HG03460 (cell line): ENCODE measurements around the gene CALB2.
"Not testable (repeated sequence)": the region's sequence is repeated elsewhere in the genome, so short reads cannot be mapped to it uniquely, and the experiment has no call there.

ENCODE experiments used
- ATAC-seq: cut with Tn5 transposase; IDR thresholded peaks from one replicate; pipeline ENCODE4 v1.9.1; 2021; ENCODE audit not compliant: unreplicated experiment

The CALB2 gene

DNA sequence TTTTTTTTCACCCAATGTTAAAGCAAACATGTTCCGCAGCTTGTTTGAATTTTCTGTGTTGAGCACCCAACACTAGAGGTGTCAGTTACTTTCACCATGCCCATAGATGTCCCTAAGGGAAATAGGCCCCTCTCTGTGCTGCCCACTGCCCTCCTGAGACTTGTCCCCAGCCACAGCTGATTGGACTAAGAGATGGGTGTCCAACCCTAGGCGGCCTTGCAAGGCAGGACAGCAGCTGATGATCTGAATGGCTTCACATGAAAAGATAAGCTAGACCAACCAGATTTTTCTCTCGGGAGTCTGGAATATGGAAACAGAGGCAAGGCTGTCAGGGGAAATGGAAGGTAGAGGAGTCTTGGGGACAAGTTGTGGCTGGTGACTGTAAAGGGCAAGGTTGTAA lies 6.1 kb upstream of the CALB2 start:
- ATAC-seq, result no peak

DNA sequence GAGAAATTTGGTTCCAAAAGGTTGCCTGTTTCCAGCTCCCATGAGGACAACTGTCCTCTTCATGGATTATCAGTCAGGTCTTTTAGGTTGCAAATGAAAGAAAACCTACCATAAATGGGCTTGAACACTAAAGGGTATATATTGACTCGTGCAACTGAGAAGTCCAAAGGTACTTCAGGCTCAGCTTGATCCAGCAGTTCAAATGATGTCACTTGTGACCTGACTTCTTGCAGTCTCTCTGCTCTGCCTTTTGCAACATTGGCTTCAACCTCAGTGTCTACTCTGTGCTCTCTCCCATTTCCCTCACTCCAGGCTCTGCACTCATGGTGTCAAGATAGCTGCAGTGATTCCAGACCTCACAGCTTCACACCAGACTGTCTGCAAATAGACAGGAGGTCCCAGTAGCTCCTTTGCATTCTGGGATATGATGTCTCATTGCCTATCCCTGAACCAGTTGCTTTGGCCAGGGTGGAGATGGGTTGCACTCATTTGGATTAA lies 5.5 kb upstream of the CALB2 start:
- ATAC-seq, result no peak

DNA sequence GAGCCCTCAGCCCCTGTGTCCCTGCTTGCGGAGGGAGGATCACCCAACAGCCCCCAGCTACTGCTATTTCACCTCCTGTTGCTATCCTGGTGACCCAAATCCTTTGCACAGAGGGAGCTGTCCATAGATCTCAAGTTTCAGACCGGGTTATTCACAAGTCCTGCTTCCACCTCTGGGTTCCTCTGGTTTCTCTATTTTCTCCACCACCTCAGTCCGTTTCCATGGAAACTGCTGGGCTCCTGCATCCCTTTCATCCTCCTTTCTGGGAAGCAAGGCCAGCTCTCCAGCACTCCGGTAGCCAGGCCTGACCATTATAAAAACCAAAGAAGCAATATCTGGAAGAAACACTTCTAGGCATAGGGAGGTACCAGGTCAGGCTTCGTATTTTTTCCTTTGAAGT lies 4.8 kb upstream of the CALB2 start:
- no peak for ATAC-seq

DNA sequence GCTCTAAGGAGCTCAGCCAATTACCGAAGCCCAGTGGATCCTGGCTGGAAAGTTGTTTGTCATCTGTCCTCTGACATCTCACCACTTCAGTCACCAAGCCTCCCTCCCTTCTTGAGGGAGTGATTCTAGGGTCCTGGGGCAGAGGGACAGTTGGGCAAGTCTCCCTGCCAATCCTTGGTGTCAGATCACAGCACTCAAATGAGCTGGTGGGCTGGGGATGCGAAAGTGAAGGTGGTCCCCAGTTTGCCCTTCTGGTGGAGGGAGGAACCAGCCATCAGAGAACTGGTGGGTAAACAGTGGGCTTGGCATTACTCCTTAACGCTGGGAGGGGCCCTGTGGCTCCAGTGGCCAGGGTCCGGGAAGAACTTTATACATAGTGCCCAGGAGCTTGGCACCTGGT lies 4.4 kb upstream of the CALB2 start:
- ATAC-seq, result no peak

DNA sequence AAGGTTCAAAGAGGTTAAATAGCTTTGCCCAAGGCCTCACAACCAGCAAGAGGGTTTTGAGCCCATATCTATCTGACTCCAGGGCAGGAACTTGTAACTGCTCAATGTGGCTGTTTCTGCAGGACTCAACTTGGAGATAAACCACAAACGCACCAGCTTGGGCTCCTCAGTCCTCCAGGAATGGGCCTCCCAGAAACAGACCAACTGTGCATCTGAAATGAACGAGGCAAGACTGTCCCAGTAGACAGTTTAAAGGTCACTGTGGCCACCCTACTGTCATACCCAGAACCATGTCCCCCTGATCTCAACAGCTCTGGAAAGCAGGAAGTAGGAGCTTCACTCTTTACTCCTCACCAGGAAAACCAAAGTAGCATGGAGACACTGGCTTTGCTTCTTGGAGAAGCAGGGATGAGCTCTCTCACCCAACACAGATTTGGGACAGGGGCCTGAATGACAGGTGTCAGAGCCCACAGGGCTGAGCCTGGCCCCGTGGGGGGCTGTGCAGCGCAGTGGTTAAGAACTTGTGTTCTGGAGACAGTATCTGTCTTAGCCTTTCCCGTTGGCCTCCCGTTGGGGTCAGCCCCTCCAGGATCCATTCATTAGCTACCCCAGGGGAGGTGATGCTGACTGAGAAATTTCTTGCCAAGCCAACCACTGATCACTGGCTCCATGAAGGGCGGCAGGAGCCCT lies 2.3 kb upstream of the CALB2 start:
- ATAC-seq, result no peak

DNA sequence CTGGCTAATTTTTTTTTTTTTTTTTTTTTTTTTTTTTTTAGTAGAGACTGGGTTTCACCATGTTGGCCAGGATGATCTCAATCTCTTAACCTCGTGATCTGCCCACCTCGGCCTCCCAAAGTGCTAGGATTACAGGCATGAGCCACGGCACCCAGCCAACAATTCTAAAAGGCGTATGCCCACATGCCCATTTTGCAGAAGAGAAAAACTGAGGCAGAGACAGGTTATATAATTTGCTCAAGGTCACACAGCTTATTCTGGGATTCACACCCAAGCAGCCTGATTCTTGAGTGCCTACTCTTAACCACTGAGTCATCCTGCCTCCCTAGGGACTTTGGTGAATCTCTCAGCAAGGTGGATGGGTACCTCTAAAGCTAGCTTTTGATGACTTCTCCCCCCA lies 1.6 kb upstream of the CALB2 start:
- not testable (repeated sequence) for ATAC-seq

DNA sequence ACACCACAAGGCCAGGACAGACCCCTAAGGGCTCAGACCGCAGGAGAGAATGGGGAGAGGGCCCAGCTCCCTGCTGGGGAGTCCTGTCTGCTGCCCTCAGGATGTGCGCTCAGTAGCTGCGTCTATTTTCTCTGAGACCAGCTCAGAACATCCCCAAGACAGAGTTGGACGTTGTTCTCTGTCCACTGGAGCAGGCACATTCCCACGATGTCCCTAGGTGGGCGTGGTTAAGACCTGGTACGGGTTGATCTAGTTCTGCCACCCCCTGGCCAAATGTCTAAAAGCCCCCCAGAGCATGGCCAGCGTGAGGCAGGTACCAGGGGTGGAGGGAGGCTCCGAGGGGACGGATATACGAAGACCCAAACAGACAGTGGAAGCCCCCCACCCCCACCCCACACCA lies 842 bp upstream of the CALB2 start:
- no peak for ATAC-seq

DNA sequence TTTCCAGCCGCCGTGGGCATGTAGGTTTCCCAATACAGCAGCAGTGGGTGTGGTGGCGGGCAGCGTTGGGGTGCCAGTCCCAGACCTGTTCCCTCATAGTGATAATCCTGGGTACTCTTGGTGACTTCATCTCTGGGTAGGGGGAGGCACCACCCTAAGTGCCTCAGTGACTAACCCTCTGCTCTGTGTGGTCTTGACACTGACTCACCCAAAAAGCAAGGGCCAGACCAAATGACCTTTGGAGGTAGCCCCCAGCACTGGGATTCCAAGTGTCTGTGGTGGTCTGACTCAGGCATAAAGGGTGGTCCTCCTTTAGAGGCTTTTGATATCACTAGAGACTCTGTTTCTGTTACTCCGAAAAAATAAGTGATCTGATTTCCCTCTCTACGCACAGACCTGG lies 908 bp downstream of the CALB2 start:
- no peak for ATAC-seq

DNA sequence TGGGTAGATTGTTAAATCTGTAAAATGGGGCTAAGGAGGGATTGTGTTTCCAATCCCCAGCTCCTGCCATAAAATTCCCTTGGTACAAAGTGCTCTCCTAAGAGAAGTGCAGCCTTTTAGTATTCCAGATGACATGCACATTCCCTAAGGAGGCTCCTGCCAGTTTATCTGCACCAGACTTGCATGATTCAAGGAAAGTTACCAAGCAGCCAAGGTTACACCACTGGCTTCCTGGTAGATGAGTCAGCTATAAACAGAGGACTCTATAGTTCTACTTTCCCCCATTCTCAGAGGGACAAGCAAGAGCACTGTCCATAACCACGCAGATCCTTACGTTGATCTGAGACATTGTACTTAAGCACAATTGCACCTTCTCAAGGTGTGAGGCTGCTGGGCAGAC lies 1.9 kb downstream of the CALB2 start:
- ATAC-seq, result no peak

DNA sequence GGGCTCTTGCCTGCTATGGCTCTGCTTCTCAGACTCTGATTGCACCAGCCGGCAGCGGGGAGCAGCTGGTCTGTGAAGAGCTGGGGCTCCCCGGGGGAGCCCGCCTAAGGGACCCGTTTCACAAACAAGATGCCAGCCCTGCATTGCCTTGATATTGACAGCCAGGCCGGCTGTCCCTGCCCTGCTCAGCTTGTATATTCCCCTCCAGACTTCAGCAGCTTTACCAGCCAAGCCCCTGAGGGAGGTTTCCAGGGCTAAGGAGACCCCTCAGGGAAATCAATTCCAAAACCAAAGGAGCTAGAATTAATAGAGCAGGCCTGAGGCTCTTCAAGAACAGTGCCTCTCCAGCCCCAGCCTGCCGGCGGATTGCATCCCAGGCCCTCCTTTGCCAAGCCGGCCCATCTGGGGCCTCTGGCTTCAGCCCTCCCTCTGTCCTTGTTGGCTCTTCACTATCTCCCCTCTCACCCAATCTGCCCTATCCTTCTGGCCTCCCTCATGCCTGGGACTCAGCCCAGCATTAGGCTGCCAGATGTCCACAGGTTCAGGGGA lies 5.7 kb downstream of the CALB2 start:
- no peak for ATAC-seq

DNA sequence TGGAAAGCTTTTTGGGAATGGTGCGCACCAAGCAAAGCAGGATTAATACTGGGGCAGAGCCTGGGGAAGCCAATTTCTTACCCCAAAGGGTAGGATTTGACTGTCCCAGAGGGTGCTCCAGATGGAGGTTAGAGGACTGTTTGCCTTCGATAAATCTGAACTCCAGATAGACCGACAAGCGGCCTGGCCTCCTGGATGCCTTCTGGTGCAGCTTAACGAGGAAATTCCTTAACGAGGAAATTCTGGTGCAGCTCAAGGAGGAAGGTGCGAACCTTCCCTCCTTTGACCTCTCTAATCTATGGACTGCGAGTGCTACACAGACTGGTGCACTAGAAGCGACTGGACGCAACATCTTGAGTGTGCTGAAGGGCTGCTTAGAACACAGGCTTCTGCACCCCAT lies 6.5 kb downstream of the CALB2 start:
- ATAC-seq, result no peak

DNA sequence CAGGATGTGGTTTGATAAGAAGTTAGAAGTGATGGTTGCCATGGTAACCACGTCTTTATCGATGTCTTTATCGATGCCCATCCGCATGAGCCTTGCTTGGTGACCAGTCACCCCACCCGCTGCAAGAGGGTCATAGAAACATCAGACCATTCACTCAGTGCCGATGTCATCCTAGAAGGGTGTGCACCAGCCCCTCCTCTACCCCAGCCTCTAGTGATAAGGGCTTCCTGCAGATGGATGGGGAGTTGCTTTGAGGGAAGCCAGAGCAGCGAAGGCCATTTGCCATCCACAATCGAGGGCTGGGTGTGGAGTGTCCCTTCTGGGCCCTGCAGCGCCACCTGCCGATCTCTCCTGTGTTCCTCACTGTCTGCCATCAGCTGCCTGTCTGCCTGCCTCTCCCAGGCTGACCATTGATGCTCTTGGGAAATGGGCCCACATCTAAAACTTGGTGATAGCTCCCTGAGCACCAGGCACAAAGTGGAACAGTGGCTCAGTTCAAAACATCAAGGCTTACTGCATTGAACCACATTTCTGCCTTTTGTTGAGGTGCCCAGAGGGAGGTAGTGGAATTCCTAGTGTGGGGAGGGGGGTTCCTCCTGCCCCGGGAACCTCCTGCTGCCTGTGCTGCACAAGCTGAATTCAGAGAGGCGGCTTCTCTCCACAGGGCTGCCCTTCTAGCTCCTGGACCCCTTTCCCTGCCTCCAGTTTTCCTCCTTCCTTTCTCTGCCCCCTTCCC lies 8.9 kb downstream of the CALB2 start:
- ATAC-seq, result no peak

DNA sequence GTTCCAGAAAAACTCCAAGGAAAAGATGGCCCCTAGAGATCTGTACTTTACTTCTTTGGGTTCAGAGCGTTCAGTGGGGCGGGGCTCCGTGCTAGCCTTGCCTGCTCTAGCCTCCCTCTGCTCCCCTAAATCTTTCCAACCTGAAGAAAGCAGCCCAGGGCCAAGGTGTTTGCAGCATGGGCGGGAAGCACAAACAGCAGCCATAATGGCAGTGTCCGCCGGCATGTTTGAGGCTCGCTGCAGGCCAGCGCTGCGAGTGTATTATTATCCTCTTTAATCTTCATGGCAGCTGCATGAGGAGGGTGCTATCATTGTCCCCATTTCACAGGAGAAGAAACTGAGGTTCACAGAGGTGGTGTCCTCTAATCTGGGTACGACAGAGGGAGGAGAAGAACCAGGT lies 10.4 kb downstream of the CALB2 start:
- no peak for ATAC-seq

DNA sequence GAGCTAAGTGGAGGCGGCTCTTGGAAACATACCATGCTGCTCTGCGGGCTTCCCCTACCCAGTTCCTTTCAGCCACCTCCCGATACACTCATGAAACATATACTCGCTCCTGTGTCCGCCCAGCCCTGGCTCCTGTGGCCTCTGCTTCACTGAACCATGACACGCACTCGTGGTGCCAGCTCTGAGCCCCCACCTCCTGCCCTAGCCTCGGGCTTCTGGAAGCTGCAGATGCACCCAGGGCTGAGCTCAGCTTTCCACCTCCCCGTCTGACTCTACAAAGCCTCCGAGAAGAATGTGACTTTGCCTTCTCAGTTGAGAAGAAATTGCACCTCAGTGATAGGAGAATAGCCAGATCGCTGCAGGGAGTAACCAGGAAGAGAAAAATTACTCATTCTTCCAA lies 11.0 kb downstream of the CALB2 start:
- ATAC-seq, result no peak

DNA sequence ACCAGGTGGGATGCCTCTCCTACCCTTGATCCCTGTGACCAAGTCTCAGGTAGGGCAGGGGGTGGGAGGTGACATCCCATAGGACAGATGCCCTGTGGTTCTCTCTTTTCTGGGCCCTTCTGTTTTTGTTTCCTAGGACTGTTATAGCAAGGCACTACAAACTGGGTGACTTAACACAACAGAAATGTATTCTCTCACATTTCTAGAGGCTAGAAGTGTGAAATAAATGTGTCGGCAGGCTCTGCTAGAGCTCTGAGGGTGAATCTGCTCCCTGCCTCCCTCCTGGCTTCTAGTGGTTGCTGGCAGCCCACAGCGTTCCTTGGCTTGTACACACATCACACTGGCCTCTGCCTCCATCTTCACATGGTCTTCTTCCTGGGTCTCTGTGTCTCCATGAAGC lies 12.7 kb downstream of the CALB2 start:
- ATAC-seq, result no peak

DNA sequence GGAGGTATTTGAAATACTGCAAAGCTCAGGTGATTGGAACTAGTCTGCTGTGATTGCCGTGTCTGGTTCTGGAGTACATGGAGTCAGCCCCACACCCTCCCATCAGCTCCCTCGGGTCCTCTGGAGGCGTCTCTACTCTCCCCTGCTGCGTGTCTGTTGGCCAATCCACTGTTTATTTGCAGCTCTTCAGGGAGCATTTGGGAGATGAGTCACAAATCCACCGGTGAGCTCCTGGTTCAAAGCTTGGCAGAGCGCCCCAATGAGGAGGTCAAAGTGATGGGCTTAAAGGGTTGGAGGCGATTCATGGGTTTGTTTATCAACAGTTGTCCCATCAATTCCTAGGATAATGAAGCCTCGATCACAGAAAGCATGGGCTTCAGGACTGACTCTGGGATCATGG lies 14.6 kb downstream of the CALB2 start:
- ATAC-seq, result no peak

DNA sequence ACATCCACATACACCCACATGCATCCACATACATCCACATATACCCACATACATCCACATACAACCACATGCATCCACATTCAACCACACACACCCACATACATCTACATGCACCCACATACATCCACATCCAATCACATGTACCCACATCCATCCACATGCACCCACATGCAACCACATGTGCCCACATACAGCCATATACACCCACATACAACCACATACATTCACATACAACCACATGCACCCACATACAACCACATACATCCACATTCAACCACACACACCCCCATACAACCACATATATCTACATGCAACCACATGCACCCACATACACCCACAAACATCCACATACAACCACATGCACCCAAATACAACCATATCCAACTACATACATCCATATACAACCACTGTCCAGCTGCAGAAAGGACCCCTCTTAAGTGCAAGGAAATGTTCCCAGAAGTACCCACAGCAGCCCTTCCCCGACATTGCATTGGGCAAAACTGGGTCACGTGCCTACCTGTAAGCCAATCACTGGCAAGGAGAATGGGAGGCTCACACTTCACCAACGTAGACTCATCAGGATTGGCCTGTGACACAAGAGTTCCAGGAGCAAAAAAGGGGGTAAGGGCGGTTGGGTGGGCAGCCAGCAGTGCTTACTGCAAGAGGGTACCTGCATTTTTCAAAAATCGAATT lies 18.1 kb downstream of the CALB2 start:
- ATAC-seq, result no peak

DNA sequence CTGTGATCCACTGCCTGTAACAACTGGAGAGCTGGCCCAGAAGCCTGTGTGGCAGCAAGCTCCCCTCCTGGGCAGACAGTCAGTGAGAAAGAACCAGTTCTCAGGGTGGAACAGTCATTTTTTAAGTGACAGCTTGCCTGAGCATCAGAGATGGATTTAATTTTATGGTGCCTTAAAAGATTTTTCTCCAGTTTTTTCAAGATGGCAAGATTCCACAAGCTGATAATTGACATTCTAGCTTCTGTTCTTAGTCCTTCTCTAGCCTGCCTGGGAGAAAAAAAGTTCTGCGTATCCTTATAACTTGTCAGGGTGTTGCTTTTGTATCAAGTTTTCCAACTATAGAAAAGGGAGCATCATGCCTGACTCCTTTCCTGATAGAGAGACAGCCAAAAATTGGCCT lies 21.2 kb downstream of the CALB2 start:
- ATAC-seq, result no peak

DNA sequence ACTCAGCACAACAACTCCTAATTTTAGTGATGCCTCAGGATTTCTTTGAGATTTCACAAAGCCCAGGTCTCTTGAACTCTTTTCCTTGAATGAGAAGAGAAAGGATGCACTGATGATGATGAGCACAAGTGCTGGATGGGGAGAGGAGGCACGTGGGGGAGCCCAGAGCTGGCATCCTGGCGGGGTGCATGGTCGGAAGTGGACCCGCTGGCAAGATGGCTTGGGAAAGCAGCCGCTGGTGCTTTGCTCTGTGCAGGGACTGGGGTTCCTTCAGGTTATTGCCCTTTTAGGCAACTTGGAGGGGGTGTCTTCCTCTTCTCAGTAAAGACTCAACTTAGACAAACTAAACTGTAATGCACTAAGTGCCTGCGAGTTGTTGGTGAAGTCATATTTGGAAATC lies 22.3 kb downstream of the CALB2 start:
- ATAC-seq, result no peak

DNA sequence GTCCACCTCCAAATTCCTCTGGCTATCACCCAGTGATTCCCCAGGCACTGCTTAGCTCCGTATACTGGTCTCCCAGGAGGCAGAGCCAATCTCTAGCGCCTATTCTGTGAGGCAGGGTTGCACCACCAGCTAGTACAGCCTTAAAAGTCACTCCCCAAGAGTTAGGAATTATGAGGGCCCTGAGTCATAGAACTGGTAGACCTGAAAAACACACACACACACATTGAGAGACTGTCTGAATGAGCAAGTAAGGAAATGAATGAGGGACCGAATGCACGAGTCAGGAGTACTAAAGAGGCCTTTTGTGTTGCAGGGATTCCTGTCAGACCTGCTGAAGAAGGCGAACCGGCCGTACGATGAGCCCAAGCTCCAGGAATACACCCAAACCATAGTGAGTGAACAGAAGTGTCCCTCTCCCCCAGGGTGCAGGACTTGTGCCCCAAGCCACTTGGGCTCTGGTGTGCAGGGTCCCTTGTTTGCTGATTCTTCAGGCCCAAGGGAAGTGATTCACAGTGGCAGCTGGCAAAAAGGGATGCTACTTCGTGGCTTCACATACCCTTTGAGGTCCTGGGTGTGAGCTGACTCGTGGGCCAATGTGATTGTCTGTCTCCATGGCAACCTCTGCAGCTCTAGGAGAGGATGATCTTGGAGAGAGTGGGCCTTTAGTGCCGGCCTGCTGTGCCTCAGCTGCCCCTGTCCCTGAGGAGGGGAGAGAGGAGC lies 24.7 kb downstream of the CALB2 start:
- ATAC-seq, result no peak

DNA sequence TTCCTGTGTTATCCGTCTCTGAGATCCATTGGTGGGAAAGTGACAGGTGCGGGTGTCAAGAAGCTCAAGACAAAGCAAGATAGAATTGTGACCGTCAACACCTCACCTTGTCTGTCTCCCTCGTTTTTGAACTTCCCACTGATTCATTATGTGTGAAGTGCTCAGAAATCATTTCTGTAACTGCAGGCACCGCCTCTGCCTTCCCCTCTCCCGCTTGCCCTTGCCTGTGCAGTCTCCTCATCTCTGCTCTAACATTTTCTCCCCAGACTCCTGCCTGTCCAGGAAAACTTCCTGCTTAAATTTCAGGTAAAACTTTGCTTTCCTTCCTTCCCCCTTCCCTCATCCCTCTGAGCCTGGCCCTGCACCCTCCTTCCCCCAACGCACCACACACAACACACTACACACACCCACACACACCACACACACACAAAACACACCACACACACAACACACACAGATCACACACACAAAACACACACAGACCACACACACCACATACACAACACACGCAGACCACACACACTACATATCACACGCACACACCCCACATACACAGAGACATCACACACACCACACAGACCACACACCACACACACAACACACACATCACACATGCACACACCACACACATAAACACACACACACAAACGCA lies 25.7 kb downstream of the CALB2 start:
- ATAC-seq, result no peak
